Lower leg skin (tissue), 3 donors: ENCODE results near the gene TAF1A.

Experiments
- CTCF ChIP-seq, 3 donors: fragments of 450-650 bp; IDR thresholded peaks; one replicate each; pipeline ENCODE4 v1.5.1; 2016; ENCODE audit warnings: antibody characterized with exemption in 3 of 3, mild to moderate bottlenecking in 3 of 3, moderate library complexity in 2 of 3
- POLR2A ChIP-seq, 2 donors: fragments of 450-650 bp; IDR thresholded peaks; one replicate each; pipeline ENCODE4 v1.6.1; 2016 to 2017; ENCODE audit warnings: antibody characterized with exemption in 2 of 2, mild to moderate bottlenecking in 1 of 2, moderate library complexity in 1 of 2

DNA sequence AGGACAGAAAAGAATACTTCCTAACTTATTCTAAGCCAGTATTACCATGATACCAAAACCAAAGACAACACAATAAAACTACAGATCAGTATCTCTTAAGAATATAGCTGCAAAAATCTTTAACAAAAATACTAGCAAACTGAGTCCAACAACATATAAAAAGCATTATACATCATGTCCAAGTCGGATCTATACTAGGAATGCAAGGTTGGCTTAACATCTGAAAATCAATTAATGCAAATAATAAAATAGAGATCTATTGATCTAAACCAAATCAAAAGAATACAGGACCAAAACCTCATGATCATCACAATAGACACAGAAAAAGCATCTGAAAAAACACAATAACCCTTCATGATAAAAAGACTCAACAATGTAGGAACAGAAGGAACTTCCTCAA, 18.9 kb downstream of the TAF1A start:
- TF ChIP-seq CTCF (IDR thresholded peaks at IDR 0.05) (no peak), POLR2A (IDR thresholded peaks at IDR 0.05) (no peak)
